Neural progenitor cell (in vitro differentiated cells): ENCODE measurements around the gene ZXDA. TPM values are rescaled to one million over a fixed set of nuclear protein-coding genes. Genes with fewer than 3 reads are reported as not detected.

Experiments
- DNase-seq: peaks from one replicate; pipeline ENCODE4 v3.0.0-alpha.2; 2016; ENCODE audit warnings: low spot score
- H2AFZ ChIP-seq: fragments of 200-600 bp; sonication (generic); replicated peaks from 2 replicates; pipeline ENCODE4 v1.6.1; 2016; ENCODE audit warnings: antibody characterized with exemption
- H3F3A ChIP-seq: fragments of 200-600 bp; sonication (generic); 2 replicates; pipeline ENCODE4 v1.6.1; 2016; ENCODE audit warnings: antibody characterized with exemption, low read depth
- H3K27ac ChIP-seq: fragments of 200-600 bp; sonication (generic); 2 replicates; pipeline ENCODE4 v1.5.1; 2016; ENCODE audit warnings: mild to moderate bottlenecking
- H3K27me3 ChIP-seq: fragments of 200-600 bp; sonication (generic); 2 replicates; pipeline ENCODE4 v1.6.1; 2016; ENCODE audit warnings: mild to moderate bottlenecking, moderate library complexity
- H3K36me3 ChIP-seq: fragments of 200-600 bp; sonication (generic); 2 replicates; pipeline ENCODE4 v1.5.1; 2016
- H3K4me1 ChIP-seq: fragments of 200-600 bp; sonication (generic); 2 replicates; pipeline ENCODE4 v1.6.1; 2016; ENCODE audit warnings: mixed run types
- H3K4me2 ChIP-seq: fragments of 200-600 bp; sonication (generic); 2 replicates; pipeline ENCODE4 v1.6.1; 2016
- H3K4me3 ChIP-seq: fragments of 200-600 bp; sonication (generic); 2 replicates; pipeline ENCODE4 v1.5.1; 2016
- H3K79me2 ChIP-seq: fragments of 200-600 bp; sonication (generic); 2 replicates; pipeline ENCODE4 v1.6.1; 2016; ENCODE audit warnings: low read depth
- H3K9ac ChIP-seq: fragments of 200-600 bp; sonication (generic); 2 replicates; pipeline ENCODE4 v1.6.1; 2016
- H3K9me3 ChIP-seq: fragments of 200-600 bp; sonication (generic); 2 replicates; pipeline ENCODE4 v1.5.1; 2016; ENCODE audit warnings: low read depth
- H4K20me1 ChIP-seq: fragments of 200-600 bp; sonication (generic); 2 replicates; pipeline ENCODE4 v1.6.1; 2016; ENCODE audit warnings: low read depth
- H3K27ac Mint-ChIP-seq: 3 replicates; pipeline ENCODE4 v1.8.0; 2021; ENCODE audit warnings: mixed read lengths
- H3K27me3 Mint-ChIP-seq: 2 replicates; pipeline ENCODE4 v1.8.0; 2022; ENCODE audit warnings: low read depth, mild to moderate bottlenecking, inconsistent platforms, moderate library complexity, mixed read lengths; ENCODE audit not compliant: insufficient read depth
- H3K36me3 Mint-ChIP-seq: 3 replicates; pipeline ENCODE4 v1.8.0; 2021; ENCODE audit warnings: mixed read lengths
- H3K4me1 Mint-ChIP-seq: 3 replicates; pipeline ENCODE4 v1.8.0; 2021; ENCODE audit warnings: mixed read lengths
- H3K4me3 Mint-ChIP-seq: 3 replicates; pipeline ENCODE4 v1.8.0; 2021; ENCODE audit warnings: mild to moderate bottlenecking, moderate library complexity, mixed read lengths
- H3K9me3 Mint-ChIP-seq: 3 replicates; pipeline ENCODE4 v1.8.0; 2020; ENCODE audit warnings: mixed read lengths
- CTCF ChIP-seq: fragments of 200-600 bp; sonication (generic); IDR thresholded peaks from 2 replicates; pipeline ENCODE4 v1.5.1; 2017; ENCODE audit warnings: antibody characterized with exemption, mild to moderate bottlenecking
- EZH2 ChIP-seq: fragments of 200-600 bp; sonication (generic); IDR thresholded peaks from 2 replicates; pipeline ENCODE4 v1.6.1; 2017; ENCODE audit warnings: antibody characterized with exemption, mild to moderate bottlenecking, moderate library complexity
- EZH2phosphoT487 ChIP-seq: fragments of 200-600 bp; sonication (generic); IDR thresholded peaks from 2 replicates; pipeline ENCODE4 v1.6.1; 2017; ENCODE audit warnings: antibody characterized with exemption
- total RNA-seq: library from RNA; depleted of rRNA; stranded (reverse); fragments of >200 nt; gene quantifications from 2 replicates; pipeline ENCODE4 v1.2.3, GENCODE V29; 2015; ENCODE audit warnings: low replicate concordance

Gene ZXDA
- total RNA-seq, 1 donor from 2014 or later: not detected

GRCh38 chrX:57902633-57903032, 7.6 kb downstream of the ZXDA start:
- Histone ChIP-seq H3K27ac (no peak overlapping the region), H3F3A (no peaks in the 10 kb centered on the region), H2AFZ (no peak overlapping the region), H3K4me1 (no peaks in the 10 kb centered on the region), H3K36me3 (no peaks in the 10 kb centered on the region), H3K4me3 (no peak overlapping the region), H3K4me2 (no peak overlapping the region), H3K27me3 (no peaks in the 10 kb centered on the region), H4K20me1 (no peaks in the 10 kb centered on the region), H3K9me3 (peaks cover 47% of the 10 kb centered on the region), H3K79me2 (no peaks in the 10 kb centered on the region), H3K9ac (no peak overlapping the region)
- Mint-ChIP-seq H3K9me3 (peaks cover 4% of the 10 kb centered on the region), H3K4me1 (no peaks in the 10 kb centered on the region), H3K4me3 (no peak overlapping the region), H3K36me3 (no peaks in the 10 kb centered on the region), H3K27me3 (no peaks in the 10 kb centered on the region), H3K27ac (no peak overlapping the region)
- TF ChIP-seq EZH2: no peak
- no peak for TF ChIP-seq EZH2phosphoT487
- no peak for TF ChIP-seq CTCF
- no peak for DNase-seq

- no peaks in the 10 kb centered on the region for H3F3A ChIP-seq
- no peaks in the 10 kb centered on the region for H3K27me3 Mint-ChIP-seq
- no peaks in the 10 kb centered on the region for H3K36me3 Mint-ChIP-seq
Observed at GRCh38 chrX:57901466-57901865, 8.8 kb downstream of the ZXDA start.

DNA sequence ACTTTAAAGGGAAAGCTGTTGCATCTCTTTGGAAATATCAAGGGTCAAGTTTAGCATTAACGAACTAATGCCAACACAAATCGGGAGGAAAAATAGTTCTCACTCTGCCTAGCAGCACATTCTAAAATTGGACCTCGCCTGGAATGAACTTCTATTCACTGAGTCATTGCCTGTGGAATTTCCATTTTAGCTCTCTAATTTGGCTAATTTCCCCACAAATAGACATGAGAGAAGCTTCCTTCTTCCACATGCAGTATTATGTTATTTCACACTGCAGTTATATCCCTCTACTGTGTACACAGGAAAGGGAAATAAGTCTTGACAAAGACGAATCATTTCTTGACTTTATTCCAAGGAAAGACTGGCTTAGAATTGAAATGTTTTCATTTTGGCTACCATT, 9.3 kb downstream of the ZXDA start:
- no peaks in the 10 kb centered on the region for H3K27me3 Mint-ChIP-seq
- TF ChIP-seq EZH2phosphoT487: no peak
- TF ChIP-seq EZH2: no peak
- TF ChIP-seq CTCF: no peak
- H3K9me3 Mint-ChIP-seq: peaks cover 5% of the 10 kb centered on the region
- Histone ChIP-seq H3K27me3 (no peaks in the 10 kb centered on the region), H3K4me2 (no peak overlapping the region), H2AFZ (no peak overlapping the region), H3K27ac (no peak overlapping the region), H3K4me3 (no peak overlapping the region), H4K20me1 (no peaks in the 10 kb centered on the region), H3K4me1 (no peaks in the 10 kb centered on the region), H3K79me2 (no peaks in the 10 kb centered on the region), H3F3A (no peaks in the 10 kb centered on the region), H3K9me3 (peaks cover 59% of the 10 kb centered on the region), H3K9ac (no peak overlapping the region), H3K36me3 (no peaks in the 10 kb centered on the region)
- no peaks in the 10 kb centered on the region for H3K4me1 Mint-ChIP-seq
- no peaks in the 10 kb centered on the region for H3K36me3 Mint-ChIP-seq
- no peak overlapping the region for H3K27ac Mint-ChIP-seq
- DNase-seq: no peak
- H3K4me3 Mint-ChIP-seq: no peak overlapping the region

More at GRCh38 chrX:57901466-57901865, 8.8 kb downstream of the ZXDA start:
- no peak overlapping the region for H3K4me2 ChIP-seq
- H4K20me1 ChIP-seq: no peaks in the 10 kb centered on the region
- TF ChIP-seq EZH2phosphoT487: no peak
- TF ChIP-seq CTCF: no peak
- no peak for TF ChIP-seq EZH2
- Mint-ChIP-seq H3K9me3 (peaks cover 4% of the 10 kb centered on the region), H3K27ac (no peak overlapping the region), H3K4me3 (no peak overlapping the region), H3K4me1 (no peaks in the 10 kb centered on the region)
- DNase-seq: no peak
- H3K79me2 ChIP-seq: no peaks in the 10 kb centered on the region
- H3K27me3 ChIP-seq: no peaks in the 10 kb centered on the region
- H3K9ac ChIP-seq: no peak overlapping the region
- no peak overlapping the region for H3K27ac ChIP-seq
- H3K4me3 ChIP-seq: no peak overlapping the region
- H2AFZ ChIP-seq: no peak overlapping the region
- no peaks in the 10 kb centered on the region for H3K36me3 ChIP-seq
- H3K9me3 ChIP-seq: peaks cover 58% of the 10 kb centered on the region
- no peaks in the 10 kb centered on the region for H3K4me1 ChIP-seq
